ENCODE results near the gene FANCM.

The FANCM gene

GRCh38 chr14:45181329-45181728 lies 45.6 kb downstream of the FANCM start:
- no peak for TF ChIP-seq CTCF (IDR thresholded peaks at IDR 0.05; ENCODE audit: low read length, missing control alignments)
- DNase-seq (ENCODE audit: low read depth): peak; percentile 30
- H3K4me3 ChIP-seq (replicated peaks; ENCODE audit: low read depth, low read length): peak overlapping the region; percentile 21

- DNase-seq (ENCODE audit: low read depth): no peak
- no peak overlapping the region for H3K4me3 ChIP-seq (replicated peaks; ENCODE audit: low read depth, low read length)
- TF ChIP-seq CTCF (IDR thresholded peaks at IDR 0.05; ENCODE audit: low read length, missing control alignments): no peak
These were observed 46.1 kb downstream of the FANCM start for GRCh38 chr14:45181806-45182205.

GRCh38 chr14:45185100-45185814 lies 49.5 kb downstream of the FANCM start:
- DNase-seq (ENCODE audit: low read depth): no peak
- no peak overlapping the region for H3K4me3 ChIP-seq (replicated peaks; ENCODE audit: low read depth, low read length)
- no peak for TF ChIP-seq CTCF (IDR thresholded peaks at IDR 0.05; ENCODE audit: low read length, missing control alignments)

- H3K4me3 ChIP-seq (replicated peaks; ENCODE audit: low read depth, low read length): no peak overlapping the region
- no peak for DNase-seq (ENCODE audit: low read depth)
- no peak for TF ChIP-seq CTCF (IDR thresholded peaks at IDR 0.05; ENCODE audit: low read length, missing control alignments)
These were observed 59.2 kb downstream of the FANCM start for GRCh38 chr14:45194964-45195363.

GRCh38 chr14:45198551-45198950 lies 62.8 kb downstream of the FANCM start:
- no peak overlapping the region for H3K4me3 ChIP-seq (replicated peaks; ENCODE audit: low read depth, low read length)
- peak; percentile 72 for DNase-seq (ENCODE audit: low read depth)
- no peak for TF ChIP-seq CTCF (IDR thresholded peaks at IDR 0.05; ENCODE audit: low read length, missing control alignments)

GRCh38 chr14:45199230-45199629 lies 63.5 kb downstream of the FANCM start:
- DNase-seq (ENCODE audit: low read depth): peak; percentile 51
- no peak overlapping the region for H3K4me3 ChIP-seq (replicated peaks; ENCODE audit: low read depth, low read length)
- TF ChIP-seq CTCF (IDR thresholded peaks at IDR 0.05; ENCODE audit: low read length, missing control alignments): no peak

GRCh38 chr14:45201905-45202304 lies 66.2 kb downstream of the FANCM start:
- DNase-seq (ENCODE audit: low read depth): peak; percentile 34
- peak; percentile 33 for TF ChIP-seq CTCF (IDR thresholded peaks at IDR 0.05; ENCODE audit: low read length, missing control alignments)
- no peak overlapping the region for H3K4me3 ChIP-seq (replicated peaks; ENCODE audit: low read depth, low read length)

Measured in fibroblast of pulmonary artery (primary cell).